ENCODE data around the gene LRIG1.

Gene LRIG1, protein sequence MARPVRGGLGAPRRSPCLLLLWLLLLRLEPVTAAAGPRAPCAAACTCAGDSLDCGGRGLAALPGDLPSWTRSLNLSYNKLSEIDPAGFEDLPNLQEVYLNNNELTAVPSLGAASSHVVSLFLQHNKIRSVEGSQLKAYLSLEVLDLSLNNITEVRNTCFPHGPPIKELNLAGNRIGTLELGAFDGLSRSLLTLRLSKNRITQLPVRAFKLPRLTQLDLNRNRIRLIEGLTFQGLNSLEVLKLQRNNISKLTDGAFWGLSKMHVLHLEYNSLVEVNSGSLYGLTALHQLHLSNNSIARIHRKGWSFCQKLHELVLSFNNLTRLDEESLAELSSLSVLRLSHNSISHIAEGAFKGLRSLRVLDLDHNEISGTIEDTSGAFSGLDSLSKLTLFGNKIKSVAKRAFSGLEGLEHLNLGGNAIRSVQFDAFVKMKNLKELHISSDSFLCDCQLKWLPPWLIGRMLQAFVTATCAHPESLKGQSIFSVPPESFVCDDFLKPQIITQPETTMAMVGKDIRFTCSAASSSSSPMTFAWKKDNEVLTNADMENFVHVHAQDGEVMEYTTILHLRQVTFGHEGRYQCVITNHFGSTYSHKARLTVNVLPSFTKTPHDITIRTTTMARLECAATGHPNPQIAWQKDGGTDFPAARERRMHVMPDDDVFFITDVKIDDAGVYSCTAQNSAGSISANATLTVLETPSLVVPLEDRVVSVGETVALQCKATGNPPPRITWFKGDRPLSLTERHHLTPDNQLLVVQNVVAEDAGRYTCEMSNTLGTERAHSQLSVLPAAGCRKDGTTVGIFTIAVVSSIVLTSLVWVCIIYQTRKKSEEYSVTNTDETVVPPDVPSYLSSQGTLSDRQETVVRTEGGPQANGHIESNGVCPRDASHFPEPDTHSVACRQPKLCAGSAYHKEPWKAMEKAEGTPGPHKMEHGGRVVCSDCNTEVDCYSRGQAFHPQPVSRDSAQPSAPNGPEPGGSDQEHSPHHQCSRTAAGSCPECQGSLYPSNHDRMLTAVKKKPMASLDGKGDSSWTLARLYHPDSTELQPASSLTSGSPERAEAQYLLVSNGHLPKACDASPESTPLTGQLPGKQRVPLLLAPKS

GRCh38 chr3:66500576-66501482 lies at the start of gene LRIG1:
Gene LRIG1, minus strand, starts transcription at chr3:66501022. Its CDS starts 615 bp downstream, at chr3:66500407.
- peak; percentile 95 for DNase-seq

- DNase-seq = no peak
Observed at GRCh38 chr3:66544619-66545429, 44.0 kb upstream of the LRIG1 start.

- no peak for DNase-seq
Observed at GRCh38 chr3:66542153-66542552, 41.3 kb upstream of the LRIG1 start.

DNA sequence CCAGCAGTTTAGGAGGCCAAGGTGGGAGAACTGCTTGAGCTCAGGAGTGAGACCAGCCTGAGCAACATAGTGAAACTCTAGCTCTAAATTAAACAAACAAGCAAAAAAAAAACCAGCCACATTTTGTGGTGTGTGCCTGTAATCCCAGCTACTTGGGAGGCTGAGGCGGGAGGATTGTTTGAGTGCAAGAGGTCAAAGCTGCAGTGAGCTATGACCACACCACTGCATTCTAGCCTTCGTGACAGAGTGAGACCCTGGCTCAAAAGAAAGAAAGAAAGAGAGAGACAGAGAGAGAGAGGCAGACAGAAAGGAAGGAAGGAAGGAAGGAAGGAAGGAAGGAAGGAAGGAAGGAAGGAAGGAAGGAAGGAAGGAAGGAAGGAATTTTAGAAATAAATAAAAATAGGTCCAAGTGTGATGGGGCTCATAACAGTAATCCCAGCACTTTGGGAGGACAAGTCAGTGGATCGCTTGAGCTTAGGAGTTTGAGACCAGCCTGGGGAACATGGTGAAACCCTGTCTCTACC lies 38.7 kb upstream of the LRIG1 start:
- DNase-seq = no peak

DNA sequence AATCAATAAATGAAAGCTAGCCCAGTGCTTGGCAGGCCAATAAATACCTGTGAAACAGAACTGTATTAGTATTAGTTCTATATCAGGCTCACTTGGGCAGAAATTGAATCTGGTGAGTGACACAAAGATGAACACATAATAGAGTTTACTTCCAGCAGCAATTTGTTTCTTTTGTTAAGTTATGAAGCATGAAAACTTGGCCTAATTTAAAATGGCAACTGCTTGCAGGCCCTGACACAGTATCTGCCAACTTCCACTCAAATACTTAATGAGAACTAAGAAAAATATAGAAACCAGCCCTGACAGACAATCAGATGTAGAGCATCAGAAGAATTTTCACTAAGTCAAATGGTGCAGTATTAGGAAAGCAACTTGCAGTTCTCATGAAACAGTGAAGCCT lies 37.6 kb upstream of the LRIG1 start:
- DNase-seq = no peak

DNA sequence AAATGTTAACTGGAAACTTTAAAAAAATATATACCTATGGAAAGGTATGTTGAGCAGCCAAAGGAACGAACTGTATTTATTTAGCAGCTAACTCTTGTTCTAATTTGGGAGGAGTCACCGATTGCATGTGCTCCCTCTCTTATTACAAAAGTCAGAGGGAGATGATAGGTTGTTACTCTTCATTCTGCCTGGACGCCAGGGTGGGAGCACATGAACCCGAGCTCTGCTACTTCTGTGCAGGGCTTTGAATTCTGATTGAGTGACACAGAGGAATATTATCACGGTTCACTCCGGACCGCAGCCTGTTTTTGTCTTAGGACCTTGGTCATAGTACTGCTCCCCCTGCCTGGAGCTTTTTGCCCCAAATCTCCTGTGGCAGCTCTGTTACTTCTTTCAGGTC lies 36.9 kb upstream of the LRIG1 start:
- DNase-seq = no peak

DNA sequence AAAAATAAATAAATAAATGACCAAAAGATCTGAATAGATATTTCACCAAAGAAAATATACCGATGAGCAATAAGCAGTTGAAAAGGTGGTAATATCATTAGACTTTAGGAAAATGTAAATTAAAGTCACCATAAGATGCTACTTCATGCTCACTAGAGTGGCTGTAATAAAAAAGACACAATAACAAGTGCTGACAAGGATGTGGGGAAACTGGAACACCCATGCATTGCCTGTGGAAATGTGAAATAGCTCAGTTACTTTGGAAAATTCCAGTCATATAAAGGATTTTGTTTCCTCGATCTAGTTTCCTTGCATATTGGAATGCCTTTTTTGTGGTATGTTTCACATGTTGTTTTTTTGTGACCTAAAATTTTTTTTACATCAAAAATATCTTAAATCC lies 36.0 kb upstream of the LRIG1 start:
- no peak for DNase-seq

- DNase-seq = no peak
Observed at GRCh38 chr3:66534304-66534845, 33.6 kb upstream of the LRIG1 start.

- no peak for DNase-seq
Observed at GRCh38 chr3:66532613-66533012, 31.8 kb upstream of the LRIG1 start.

GRCh38 chr3:66532160-66532587 lies 31.4 kb upstream of the LRIG1 start:
- DNase-seq = no peak

DNA sequence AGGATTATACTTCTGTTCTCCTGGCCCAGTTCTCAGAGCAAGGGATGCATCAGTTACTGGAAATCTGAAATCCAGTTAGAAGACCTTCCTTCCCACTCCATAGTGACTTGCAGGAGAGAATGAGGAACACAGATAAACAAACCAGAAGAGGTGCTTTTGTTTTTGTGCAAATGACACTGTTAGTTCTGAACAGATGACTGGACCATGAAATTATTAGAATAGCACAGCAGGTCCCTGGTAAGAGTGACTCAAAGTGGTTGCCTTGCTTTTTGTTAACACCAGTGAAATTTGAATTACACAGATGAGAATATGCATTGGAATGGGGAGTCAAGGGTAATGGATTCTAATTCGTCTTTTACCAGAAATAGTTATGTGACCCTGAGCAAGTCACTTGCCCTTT lies 30.4 kb upstream of the LRIG1 start:
- DNase-seq = no peak

DNA sequence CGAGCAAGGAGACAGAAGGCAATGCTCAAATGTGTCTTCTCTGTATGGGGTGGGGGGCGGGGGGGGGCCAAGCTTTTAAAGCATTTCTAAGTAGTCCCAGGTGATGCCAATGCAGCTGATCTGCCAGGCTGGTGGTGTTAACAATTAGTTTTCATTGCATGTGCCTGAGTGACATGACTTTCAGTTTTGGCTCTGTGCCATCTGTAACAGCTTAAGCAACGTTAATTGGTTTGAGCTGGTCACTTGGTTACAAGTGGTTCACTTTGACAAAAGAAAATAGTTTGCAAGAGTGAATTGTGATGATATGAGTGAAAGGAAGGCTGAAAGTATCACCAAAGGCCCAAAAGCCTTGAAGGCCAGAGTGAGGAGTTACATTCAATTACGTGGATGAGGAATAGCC lies 26.4 kb upstream of the LRIG1 start:
- DNase-seq = no peak

- no peak for DNase-seq
Observed at GRCh38 chr3:66525771-66526170, 24.9 kb upstream of the LRIG1 start.

- DNase-seq = no peak
Observed at GRCh38 chr3:66520724-66521123, 19.9 kb upstream of the LRIG1 start.

- no peak for DNase-seq
Observed at GRCh38 chr3:66518644-66519043, 17.8 kb upstream of the LRIG1 start.

GRCh38 chr3:66518126-66518525 lies 17.3 kb upstream of the LRIG1 start:
- DNase-seq = no peak

- DNase-seq = no peak
Observed at GRCh38 chr3:66517241-66517640, 16.4 kb upstream of the LRIG1 start.

DNA sequence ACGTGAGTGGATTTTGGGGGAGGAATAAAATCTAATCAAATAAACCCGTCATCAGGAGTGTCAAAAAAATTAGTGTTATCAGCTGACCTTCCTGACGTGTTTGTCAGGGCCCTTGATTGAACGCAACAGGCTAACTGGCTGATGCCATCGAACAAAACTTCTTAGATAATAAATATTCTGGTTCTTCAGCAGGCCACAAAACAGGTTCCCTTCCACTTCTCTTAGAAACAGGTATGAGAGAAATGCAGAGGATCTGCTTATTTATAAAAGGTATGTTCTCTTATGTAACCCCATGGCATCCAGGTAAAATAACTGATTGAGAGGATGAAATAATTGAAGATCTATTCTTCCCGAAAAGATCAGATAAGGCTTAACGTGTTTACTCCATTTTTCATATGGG lies 7.6 kb upstream of the LRIG1 start:
- no peak for DNase-seq

GRCh38 chr3:66507423-66508260 lies 6.8 kb upstream of the LRIG1 start:
- no peak for DNase-seq

GRCh38 chr3:66506154-66506553 lies 5.3 kb upstream of the LRIG1 start:
- DNase-seq = no peak

Data from RPMI8226 (cell line).